Islet precursor cell (in vitro differentiated cells): ENCODE results near the gene SLC39A11.
"Not testable (repeated sequence)": the region's sequence is repeated elsewhere in the genome, so short reads cannot be mapped to it uniquely, and the experiment has no call there.

Experiments used
- DNase-seq: peaks from one replicate; pipeline ENCODE4 v3.0.0-alpha.2; 2018

The SLC39A11 gene

DNA sequence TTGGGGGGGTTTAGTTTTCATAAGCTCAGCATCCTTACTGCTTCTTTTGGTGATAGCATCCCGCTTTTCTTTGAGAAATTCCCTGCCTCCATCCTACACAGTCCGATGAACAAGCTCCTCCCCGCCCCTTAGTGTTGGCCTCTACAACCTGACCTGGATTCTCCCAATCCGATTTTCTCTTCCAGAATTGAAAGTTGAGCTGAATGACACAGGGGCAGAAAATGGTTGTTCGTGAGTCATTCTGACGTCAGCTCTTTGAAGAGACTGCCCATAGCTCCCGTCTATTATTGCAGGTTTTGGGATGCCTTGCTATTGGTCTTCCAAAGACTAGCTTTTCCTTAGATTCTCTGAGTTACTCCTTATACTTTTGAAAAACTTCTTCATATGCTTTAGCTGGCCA lies 279.7 kb downstream of the SLC39A11 start:
- DNase-seq = no peak

GRCh38 chr17:72811976-72812687 lies 280.4 kb downstream of the SLC39A11 start:
- no peak for DNase-seq

- no peak for DNase-seq
These were observed 281.4 kb downstream of the SLC39A11 start for GRCh38 chr17:72810991-72811508.

GRCh38 chr17:72806011-72806410 lies 286.5 kb downstream of the SLC39A11 start:
- no peak for DNase-seq

DNA sequence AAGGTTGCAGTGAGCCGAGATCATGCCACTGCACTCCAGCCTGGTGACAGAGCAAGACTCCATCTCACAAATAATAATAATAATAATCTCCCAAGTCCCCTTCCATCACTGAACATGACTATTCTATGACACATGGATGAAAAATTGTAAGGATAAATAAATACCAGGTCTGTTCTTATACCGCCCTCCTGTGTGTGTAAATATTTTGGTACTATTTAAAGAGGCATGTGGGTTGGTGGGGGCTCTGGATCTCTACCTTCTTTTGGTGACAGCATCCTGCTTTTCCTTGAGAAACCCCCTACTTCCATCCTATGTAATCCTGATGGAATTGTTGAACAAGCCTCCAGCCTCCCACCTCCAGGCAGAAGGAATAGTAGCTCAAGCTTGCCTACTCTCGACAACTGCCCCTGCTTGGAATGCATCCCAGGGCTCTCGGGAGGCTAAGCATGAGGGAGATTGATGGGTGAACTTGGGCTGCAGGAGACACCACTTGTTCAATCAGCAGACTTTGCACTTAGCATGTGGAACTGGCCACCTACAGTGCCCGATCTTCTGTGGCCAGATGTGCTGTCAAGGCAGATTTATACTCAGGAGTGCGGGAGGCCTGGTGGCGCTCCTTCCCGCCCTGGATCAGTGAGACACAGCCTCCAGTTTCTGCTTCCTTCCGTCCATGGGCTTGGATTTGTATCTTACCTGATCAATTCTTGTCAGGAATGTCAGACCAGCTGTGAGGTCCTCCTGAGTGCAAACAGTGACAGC lies 287.4 kb downstream of the SLC39A11 start:
- no peak for DNase-seq

GRCh38 chr17:72802726-72803125 lies 289.8 kb downstream of the SLC39A11 start:
- DNase-seq = no peak

DNA sequence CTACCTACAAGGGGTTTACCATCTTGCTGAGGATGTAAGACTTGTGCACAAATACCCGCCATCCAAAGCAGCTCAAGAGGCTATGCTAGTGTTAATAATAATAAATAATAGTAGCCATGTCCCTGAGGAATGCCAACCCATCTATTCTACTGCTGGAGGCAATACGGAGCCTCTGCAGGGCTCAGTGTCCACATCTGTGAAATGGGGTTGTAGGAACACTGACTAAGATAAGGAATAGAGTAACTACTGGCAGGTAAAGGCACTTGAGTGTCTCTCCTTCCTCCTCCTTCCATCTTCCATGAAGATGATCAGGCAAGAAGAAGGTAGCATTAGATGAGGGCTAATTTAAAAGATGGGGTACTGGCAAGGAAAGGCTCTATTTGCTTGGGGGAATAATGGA lies 295.3 kb downstream of the SLC39A11 start:
- no peak for DNase-seq

GRCh38 chr17:72795941-72796340 lies 296.5 kb downstream of the SLC39A11 start:
- no peak for DNase-seq

- DNase-seq = no peak
These were observed 298.3 kb downstream of the SLC39A11 start for GRCh38 chr17:72794152-72794551.

DNA sequence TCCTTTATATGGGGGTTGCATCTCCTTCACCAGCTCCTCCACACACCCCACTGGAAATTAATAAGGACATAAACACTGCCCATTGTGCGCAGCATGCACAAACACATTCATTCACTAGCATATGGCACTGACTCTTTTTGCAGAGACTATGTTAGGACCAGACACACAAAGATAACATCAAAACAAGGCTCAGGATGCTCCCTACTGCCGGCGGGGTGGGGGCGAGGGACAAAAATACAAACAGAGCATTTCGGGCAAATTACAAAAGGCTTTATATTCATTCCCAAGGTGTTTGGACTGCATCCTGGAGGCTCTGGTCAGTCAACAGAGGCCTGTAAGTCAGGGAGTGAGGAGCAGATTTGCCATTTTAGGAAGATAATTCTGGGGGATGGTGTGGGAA lies 299.7 kb downstream of the SLC39A11 start:
- DNase-seq = no peak

GRCh38 chr17:72790190-72790589 lies 302.3 kb downstream of the SLC39A11 start:
- no peak for DNase-seq

DNA sequence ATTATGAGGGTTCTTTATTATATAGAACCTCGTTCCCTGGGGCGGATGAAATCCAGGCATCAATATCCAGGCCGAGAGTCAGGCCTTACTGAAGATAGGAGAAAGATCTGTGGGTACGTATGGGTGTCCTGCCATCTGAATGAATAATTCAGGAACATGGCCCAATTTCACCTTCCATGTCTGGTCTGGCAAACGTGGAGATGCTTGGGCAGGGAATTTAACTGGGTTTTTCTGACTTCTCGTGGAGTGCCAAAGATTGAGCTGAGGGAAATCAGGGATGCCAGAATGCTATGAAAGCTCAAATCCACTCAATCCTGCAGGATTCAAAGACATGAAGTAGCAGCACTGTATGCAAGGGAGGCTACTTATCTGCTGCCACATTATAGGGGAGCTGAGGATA lies 302.8 kb downstream of the SLC39A11 start:
- no peak for DNase-seq

- peak; percentile 78 for DNase-seq
These were observed 303.4 kb downstream of the SLC39A11 start for GRCh38 chr17:72788950-72789585.

GRCh38 chr17:72786209-72786608 lies 306.3 kb downstream of the SLC39A11 start:
- DNase-seq = no peak

GRCh38 chr17:72782985-72783701 lies 309.3 kb downstream of the SLC39A11 start:
- peak; percentile 64 for DNase-seq

GRCh38 chr17:72782437-72782836 lies 310.1 kb downstream of the SLC39A11 start:
- not testable (repeated sequence) for DNase-seq

DNA sequence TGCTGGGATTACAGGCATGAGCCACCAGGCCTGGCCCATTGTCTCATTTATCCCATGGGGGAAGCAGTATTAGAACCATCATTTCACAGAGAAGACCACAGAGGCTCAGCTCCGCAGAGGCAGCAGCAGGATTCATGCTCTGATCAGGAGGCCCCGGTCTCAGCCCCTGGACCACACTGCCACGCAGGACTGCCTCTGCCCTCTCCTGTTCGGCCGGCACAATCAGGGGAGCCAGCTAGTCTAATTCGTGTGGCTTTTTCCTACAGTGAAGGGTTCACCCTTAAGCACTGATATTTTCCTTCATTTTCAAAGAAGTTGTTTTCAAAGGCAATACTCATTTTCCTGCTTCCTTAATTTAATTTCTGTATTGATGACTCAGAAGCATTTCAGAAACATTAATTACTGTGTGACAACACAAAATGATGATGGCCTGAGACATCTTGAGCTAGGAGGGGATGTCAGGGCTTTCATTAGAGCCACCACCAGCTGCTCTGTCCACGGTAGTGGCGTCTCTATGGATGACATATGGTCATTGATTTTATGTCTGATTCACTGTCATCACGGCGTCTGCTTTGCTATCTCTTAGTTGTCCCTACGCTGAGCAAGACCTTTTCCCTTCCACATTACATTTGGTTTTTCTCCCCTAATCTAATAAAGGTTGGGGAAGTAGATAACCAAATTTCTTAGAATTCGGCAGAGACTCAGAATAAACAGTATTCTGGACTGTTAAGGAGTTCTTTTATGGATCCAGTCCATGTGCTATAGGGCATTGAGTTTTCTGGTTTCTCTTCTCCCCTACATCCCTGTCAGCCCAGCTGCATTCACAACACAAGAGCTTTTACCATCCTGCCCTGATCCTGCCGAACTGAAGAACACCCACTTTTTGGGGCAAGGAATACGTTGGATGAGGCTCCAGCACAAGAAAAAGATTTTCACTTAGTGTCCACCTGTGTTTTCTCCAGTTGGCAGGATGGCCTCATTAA lies 314.0 kb downstream of the SLC39A11 start:
- DNase-seq = no peak

DNA sequence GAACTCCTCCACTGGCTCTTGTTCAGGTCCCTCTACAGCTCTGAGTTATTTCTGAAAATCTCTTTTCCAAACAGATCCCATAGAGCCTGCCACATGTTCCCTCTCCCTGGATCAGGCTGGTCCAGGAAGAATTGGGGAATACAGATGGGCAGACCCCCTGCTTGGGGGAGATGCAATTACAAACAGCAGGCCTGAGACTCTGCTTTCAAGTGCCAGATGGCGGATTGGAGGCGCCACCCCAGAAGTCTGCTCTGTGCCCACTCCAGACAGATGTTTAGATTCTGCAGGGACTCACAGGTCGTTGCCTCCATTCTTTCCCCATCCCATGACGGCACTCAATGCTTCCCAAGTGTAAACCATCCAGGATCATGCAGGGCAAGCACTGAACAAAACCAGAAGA lies 316.6 kb downstream of the SLC39A11 start:
- DNase-seq = no peak

GRCh38 chr17:72775237-72775636 lies 317.3 kb downstream of the SLC39A11 start:
- DNase-seq = no peak

DNA sequence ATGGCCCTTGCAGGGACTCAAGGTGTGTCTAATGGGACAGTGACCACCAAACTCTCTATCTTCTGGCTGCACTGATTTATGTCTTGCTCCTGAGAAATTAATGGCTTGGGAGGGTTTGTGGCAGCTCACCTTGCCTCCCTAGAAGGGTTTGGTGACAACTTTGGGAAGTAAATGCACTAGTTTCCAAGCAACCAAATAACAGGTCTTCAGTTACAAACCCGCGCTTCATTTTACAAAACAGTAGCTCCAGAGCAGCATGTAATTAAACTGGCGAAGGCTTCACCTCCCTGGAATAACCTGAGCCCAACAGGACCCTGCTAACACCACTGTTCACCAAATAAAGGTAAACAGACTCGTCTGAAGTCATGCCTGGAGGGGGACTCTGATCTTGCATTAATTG lies 318.3 kb downstream of the SLC39A11 start:
- DNase-seq = no peak

DNA sequence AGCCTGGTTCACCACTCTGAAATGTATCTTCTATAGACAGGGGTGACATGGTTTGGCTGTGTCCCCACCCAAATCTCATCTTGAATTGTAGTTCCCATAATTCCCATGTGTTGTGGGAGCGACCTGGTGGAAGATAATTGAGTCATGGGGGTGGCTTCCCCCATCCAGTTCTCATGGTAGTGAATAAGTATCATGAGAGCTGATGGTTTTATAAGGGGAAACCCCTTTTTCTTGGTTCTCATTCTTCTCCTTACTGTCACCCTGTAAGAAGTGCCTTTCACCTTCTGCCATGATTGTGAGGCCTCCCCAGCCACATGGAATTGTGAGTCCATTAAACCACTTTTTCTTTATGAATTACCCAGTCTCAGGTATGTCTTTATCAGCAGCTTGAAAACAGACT lies 319.3 kb downstream of the SLC39A11 start:
- not testable (repeated sequence) for DNase-seq

- no peak for DNase-seq
These were observed 320.1 kb downstream of the SLC39A11 start for GRCh38 chr17:72772331-72772821.
